GM21423 (cell line): ENCODE data around the gene PRKCZ.

Experiments used
- ATAC-seq: cut with Tn5 transposase; IDR thresholded peaks from one replicate; pipeline ENCODE4 v1.9.1; 2021; ENCODE audit warnings: mild to moderate bottlenecking, moderate library complexity; ENCODE audit not compliant: unreplicated experiment

PRKCZ gene

DNA sequence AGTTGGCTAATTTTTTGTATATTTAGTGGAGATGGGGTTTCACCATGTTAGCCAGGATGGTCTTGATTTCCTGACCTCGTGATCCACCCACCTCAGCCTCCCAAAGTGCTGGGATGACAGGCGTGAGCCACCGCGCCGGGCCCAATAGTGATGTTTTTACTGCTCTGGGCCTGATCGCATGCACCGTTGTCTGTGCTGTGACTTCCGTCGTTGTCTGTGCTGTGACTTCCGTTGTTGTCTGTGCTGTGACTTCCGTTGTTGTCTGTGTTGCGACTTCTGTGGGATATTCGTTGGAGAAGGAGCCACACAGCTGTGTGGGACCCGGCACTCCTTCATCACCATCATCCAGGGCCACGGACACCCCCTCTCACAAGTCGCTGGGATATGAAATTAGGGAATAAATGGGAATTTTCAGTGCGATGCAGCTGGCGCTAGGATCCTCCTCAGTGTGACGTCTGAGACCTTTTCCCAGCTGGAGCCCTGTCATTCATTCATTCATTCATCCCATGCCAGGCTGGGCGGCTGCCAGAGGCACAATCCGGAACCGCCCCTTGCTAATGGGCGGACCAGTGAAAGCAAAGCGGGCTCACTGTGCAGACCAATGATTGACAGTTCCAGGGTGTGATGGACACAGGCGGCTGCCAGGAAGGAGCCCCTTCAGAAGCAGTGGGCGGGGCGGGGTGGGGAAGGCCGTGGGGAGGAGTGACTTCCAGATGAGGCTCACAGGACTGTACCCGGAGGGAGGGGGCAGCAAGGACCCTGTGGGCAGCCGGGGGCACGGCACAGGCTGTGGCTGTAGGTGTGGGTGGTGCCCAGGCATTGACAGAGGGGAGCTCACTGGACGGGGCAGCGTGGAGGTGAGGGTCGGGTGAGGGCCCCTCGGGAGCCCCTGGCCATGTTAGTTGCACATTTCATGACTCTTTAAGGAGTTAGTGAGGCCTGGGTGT is 48.9 kb downstream of the PRKCZ start:
- ATAC-seq = no peak

DNA sequence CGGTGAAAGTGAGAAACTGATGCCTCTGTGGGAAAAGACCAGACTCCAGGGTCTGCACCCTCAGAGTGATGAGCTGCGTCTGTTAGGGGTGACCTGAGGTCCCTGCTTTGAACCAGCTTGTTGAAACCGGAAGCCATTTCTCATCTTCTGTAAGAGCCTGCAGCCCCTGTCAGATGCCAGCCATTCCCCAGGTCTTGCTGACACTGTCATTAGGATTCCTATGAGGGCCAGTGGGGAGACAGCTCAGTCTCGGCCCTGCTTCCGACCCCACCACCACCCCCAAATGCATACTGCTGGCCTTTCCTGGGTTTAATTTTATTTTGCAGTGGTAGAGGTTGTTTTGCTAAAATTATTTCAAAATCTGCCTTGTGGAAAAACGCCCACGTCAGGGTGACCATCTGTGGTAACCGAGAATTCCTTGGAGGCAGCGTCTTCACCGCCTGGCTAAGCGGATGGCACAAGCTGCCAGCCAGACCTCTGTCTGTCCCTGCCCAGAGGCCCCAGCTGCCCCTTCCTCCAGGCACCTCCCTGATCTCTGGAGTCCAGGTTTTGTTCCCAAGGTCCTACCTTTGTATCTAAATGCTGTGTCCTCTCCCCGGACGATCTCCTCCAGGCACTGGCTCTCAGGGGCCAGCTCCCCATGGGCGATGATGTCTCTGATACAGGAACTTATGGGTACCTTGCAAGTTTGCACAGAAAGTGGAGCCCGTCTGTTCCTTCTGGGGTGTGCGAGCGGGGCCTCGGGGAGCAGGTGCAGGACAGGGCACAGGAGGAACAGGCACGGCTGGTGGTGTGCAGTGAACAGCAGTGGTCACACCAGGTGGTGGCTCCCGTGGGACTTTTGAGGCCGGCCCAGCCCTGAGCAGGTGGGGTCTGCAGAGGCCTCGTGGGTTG is 49.9 kb downstream of the PRKCZ start:
- no peak for ATAC-seq

DNA sequence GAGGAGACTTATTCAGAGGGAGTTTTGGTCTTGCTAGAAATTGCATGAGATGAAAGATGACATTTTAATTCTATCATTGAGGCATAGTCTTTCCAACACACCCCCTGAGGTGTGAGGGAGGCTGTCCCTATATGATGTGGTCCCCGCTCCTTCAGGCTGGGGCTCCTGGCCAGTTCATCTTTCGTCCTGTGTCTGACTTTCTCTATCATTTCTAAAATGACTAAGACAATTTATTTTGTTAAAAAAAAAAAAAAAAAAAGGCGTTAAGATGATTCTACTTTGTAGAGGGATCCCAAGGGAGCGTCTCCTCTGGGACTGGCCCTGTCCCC is 50.5 kb downstream of the PRKCZ start:
- no peak for ATAC-seq

DNA sequence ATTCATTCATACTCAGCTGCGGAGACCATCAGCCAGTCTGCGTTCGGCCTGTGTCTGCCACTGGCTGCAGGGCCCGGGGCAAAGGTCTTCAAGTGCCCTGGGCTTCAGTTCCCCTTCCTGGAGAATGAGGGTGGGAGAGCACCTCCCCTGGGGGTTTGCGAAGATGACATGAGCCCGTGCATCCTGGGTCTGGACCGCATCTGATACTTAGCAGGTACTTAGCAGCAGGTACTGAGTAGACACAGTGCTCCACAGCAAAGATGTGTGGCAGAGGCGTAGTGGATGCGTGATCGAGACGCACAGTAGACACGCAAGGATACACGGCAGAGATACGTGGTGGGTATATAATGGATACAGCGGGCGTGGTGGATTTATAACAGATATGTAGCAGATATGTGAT is 51.3 kb downstream of the PRKCZ start:
- ATAC-seq = no peak

DNA sequence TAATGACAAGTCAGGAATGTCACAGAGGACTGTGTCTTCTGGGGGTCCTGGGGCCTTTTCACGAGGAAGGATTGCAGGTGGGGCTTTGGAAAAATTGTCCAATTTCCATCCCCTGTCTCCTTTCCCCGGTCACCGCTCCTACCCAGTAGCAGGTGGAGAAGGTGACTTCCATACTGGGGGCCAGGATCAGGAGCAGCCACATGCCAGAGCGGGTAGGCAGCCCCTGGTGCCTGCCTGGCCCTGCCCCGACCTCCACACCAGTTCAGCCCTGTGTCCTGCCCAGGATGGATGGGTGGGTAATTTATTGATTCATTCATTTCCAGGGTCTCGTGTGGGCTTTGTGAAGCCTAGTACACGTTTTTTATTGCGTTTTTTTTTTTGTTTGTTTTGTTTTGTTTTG is 51.7 kb downstream of the PRKCZ start:
- no peak for ATAC-seq

DNA sequence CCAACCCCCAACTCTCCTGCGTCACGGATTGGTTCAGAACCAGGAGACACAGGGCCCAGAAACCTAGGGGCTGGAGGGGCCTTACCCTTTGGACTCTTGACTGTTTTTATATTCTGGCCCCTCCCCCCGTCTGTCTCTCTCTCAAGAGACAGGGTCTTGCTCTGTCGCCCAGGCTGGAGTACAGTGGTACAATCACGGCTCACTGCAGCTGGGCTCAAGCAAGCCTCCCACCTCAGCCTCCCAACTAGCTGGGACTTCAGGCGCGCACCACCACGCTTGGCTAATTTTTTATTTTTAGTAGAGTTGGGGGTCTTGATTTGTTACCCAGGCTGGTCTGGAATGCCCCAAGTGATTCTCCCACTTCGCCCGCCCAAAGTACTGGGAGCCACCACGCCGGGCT is 52.5 kb downstream of the PRKCZ start:
- ATAC-seq = no peak

DNA sequence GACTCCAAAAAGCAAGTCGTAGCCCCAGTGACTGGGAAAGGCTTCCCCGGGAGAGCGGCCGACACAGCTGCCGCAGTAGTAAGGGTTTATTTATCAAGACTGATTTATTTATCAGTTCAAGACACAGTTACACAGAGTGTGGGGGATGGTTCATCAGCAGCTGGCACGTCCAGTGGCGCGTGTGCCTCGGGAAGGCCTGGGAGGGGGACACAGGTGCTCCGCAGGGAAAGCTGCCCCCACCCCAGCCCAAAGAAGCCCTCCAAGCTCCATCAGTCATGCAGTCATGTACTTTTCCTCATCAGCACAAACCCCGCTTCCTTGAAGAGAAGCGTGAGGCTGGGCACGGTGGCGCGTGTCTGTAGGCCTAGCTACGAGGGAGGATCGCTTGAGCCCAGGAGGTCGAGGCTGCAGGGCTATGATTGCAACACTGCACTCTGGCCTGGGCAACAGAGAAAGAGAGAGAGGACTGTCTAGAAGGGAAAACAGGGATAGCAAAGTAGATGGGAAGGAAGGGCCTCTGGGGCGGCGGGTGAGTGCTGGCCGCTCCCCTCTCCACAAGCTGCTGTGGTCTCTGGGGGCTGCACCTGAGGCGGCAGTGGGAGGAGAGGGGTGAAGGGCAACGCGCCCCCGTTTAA is 53.2 kb downstream of the PRKCZ start:
- ATAC-seq = no peak

DNA sequence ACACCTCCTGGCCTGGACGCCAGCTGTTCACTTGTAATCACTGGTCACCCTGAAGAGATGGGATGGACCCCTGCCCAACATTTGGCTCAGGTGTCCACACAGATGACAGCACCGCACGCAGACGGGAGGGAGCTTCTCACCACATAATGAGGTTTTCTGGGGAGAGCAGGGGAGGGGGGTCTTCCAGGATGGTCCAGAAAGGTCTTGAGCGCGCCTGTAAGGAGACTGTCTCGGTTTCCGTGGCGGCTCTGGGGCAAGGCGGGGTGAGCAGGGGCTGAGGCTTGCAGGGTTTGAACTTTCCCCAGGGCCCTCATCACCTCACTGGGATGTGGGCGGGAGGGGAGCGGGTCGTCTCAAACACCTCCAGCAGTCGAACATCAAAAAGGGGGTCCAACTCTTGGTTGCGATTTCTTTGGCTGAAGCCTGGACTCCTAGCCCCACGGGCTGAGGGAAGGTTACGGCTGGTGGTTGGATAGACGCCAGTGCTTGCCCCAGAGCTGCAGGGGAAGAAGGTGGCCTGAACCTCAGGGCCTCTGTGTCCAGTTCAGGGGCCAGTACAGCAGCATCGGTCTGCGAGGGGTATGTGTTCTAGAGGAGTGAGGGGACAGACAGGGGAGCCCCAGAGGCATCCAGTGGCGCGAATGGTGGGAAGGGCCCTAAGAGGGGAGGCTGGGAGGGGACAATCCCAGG is 53.8 kb downstream of the PRKCZ start:
- ATAC-seq = no peak

DNA sequence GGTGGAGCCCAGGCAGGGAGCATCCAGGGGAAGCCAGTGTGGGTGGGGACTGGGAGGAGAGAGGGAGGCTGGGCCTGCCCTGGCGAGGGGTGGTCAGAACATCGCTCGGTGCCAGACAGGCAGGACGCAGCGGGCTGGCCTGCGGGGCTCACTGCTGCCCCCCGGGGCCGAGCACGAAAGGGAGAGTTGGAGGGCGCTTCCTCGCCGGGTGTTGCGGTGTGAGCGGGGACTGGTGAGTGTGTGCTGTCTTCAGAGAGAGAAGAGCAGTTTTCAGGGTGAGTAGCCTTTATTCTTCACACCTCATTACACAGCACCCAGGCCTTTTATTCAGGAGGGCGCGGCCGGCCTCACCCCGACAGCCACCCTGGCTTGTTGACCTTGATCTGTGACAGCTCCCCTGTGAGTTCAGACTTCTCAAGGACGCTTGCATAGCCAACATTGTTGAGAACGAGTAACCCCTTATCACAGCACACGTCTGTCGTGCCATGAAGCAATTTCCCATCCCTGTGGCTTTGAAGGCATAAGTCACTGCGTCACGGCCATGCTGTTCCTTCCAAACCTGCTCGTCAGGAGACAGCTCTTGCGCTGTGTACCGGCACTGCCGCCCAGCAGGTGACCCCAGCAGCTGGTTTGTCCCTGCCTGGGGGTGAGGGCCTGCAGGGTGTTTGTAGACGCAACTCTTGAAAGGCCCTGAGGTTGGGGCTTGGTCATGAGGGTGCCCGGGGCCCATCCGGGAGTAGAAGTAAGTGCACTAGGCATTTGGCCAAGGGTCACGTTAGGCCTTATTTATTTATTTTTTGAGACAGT is 54.6 kb downstream of the PRKCZ start:
- no peak for ATAC-seq

DNA sequence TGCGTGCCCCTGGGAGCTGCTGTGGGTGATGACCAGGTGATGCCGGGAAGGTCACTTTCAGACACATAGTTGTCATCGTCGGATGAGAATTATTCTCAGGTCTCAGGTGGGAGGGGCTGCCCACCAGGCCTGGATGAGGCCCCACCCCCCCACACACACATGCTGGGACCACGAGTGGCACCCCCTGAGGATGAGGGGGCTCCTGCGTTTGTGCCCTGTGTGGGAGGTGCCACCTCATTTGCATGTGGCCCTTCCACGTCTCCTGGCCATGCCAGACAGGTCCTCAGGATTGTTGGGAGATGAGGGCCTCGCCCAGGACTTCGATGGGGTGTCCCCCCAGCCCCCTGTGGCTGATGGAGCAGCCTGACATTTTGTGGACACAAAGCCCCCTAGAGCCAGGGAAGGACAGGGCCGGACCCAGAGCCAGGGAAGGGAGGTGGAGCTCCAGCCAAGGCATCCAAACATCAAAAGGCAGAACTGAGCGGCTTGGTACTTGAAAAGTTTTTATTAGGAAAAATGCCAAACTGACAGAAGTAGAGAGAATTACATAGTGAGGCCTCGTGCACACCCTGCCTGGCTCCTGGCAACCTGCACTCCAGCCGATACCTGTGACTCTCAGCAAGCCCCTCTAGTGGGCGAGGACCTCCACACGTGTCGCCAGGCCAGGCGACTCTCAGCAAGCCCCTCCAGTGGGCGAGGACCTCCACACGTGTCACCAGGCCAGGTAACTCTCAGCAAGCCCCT is 55.7 kb downstream of the PRKCZ start:
- ATAC-seq = no peak

DNA sequence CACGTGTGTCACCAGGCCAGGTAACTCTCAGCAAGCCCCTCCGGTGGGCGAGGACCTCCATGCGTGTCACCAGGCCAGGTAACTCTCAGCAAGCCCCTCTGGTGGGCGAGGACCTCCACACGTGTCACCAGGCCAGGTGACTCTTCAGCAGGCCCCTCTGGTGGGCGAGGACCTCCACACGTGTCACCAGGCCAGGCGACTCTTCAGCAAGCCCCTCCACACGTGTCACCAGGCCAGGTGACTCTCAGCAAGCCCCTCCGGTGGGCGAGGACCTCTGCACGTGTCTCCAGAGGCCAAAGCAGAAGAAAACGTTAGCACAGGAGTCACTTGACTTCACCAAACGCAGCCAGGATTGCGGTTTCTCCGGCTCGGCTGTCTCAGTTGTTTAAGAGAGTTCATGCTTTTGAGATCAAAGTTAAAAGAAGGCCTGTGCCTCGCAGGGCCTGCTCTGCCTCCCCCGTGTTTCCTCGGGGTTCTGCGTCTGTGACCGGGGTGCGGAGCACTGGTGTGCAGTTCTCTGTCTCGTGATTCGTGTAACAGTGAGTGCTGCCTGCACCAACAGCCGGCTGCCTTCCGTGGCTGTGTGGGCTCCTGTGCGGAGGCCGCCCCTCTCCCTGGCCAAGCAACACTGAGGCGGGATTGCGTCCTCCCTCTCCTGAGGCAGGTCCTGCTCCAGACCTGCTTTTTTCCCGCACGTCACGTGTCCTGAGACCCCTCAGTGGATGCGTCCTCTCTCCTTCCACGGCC is 56.6 kb downstream of the PRKCZ start:
- no peak for ATAC-seq

DNA sequence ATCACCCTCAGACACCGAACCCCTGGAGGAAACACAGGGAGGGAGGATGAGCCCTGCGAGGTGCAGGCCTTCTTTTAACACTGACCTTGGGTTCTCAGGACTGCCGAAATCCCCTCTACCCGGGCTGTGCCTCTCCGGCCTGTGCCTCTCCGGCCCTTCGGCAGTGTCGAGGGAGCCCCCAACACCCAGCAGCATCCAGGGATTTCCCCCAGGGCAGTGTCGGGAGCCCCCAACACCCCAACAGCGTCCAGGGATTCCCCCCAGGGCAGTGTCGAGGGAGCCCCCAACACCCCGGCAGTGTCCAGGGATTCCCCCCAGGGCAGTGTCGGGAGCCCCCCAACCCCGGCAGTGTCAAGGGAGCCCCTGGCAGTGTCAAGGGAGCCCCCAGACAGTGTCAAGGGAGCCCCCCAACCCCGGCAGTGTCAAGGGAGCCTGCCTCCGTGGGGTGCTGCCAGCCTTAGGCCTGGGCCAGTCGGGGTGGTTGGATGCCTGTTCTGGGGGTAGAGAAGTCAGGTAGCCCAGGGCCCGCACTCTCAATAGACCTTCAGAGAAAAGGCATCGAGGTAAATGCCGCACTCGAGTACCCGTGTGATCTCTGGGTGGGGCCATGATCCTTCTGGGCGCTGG is 57.5 kb downstream of the PRKCZ start:
- no peak for ATAC-seq

DNA sequence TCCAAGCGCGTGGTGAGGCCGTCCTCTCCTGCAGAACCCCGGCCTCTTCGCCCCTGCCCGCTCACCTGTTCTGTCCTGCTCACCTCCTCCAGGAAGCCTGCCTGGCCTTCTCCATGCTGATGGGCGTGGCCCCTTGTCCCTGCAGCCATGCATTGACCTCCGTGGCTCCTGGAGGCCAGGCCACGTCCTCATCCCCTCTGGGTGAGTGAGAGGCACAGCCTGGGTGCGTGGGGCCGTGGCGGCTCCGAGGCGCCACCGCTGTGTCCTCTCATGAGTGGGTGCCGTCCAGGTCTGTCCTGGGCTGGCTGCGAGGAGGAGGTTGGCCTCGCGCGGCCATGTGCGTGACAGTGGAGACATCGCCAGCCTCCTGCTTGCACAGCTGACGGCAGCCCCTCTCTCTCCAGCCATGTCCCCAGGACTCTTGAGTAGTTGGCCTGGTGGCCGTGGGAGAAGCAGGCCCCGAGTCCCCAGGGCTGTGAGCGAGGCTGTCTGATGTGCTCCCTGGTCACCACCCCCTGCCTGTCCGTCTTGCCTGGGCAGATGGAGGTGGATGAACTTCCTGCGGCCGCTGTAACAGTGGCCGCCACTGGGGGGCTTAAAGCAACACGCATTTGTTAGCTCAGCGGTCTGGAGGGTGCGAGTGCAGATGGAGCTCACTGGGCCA is 58.1 kb downstream of the PRKCZ start:
- ATAC-seq = no peak

DNA sequence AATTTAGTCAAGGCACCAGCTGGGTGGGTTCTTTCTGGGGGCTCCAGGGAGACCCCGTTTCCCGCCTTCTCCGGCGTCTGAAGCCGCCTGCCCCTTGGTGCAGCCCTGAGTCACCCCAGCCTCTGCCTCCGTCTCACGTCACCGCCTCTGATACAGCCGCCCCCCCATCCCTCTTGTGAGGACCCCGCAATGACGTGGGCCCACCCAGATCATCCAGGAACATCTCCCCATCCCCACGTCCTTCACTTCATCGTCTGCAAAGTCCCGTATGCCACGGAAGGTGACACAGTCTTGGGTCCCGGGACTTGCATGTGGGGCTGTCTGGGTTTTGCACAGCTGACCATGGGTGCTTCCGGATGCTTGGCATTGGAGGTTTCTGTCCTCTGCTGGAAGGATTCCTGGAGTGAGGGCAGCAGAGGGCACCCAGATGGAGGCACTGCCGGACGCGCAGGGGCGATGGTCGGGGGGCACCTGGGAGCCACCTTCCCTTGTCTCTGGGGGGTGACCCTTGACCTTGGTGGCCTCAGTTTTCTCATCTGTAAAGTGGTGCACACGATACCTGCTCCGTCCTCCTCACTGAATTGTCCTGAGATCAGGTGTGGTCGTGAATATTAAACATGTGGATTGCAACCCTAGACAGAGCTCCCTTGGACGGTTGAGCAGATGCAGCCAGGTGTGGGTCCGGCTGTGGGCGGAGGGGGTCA is 58.8 kb downstream of the PRKCZ start:
- ATAC-seq = no peak

DNA sequence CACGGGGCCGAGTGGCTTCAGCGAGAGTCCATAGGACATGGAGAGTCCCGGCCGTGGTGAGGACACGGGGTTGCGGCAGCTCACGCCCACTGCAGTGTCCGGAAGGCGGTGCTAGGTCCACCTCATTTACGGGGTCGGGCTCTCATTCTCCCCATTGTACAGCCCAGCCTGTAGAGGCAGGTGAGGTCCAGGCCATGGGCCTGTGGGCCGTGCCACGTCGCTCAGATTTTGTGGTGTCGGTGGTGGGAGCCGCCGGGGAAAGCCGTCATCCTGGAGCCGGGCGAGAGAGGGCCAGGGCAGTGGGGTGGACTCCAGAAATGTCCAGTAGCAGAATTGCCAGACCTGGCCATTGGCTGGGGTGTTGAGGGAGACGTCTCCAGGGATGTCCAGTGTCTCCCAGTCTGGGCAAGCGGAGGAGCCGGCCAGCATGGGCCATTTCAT is 59.4 kb downstream of the PRKCZ start:
- no peak for ATAC-seq

DNA sequence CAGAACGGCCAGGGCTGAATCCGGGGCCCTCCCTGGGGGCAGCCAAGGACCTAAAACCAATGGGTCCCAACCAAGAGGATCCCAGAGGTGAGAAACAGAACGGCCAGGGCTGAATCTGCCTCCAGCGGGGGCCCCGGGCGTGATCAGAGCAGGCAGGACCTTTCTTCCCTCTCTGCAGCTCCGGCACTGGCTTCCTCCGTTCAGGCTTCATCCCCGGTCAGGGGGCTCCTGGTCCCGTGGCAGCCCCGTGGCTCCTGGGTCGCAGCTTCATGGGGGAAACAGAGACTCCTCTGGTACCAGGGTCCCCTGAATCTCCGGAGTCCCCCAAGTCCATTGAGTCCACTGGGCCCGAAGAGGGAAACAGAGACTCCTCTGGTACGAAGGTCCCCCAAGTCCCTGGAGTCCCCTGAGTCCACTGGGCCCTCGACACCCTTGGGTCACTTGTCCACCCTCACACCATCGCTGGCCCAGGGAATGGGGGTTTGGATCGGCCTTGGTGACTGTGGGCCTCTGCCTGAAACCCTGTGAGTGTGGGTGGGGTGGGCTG is 60.1 kb downstream of the PRKCZ start:
- ATAC-seq = no peak
